Myometrial cell (primary cell): ENCODE data around the gene GAS1. TPM values are rescaled to one million over a fixed set of nuclear protein-coding genes. Genes with fewer than 3 reads are reported as not detected.

ENCODE experiments used
- total RNA-seq: library from RNA; depleted of rRNA; stranded (reverse); fragments of >200 nt; gene quantifications from 2 replicates; pipeline ENCODE4 v1.2.3, GENCODE V29; 2015

Gene GAS1
- total RNA-seq, result 49.9 and 54.6 TPM in 2 replicates

GRCh38 chr9:86947146-86948073 is at the start of gene GAS1:
TSS of gene GAS1 (minus strand) at chr9:86947506. CDS start at chr9:86946779, 727 bp downstream.

